WI38 (cell line): ENCODE data around the gene NBDY.

Experiments
- H3K4me3 ChIP-seq: 2 replicates; pipeline ENCODE4 v1.5.1; 2011; ENCODE audit warnings: low read depth, mild to moderate bottlenecking, control low read depth, low read length
- CTCF ChIP-seq: IDR thresholded peaks from 2 replicates; pipeline ENCODE4 v1.5.1; 2012; ENCODE audit warnings: low read depth, mild to moderate bottlenecking, control low read depth, low read length

NBDY gene

GRCh38 chrX:56787734-56788152 lies 58.7 kb downstream of the NBDY start:
- TF ChIP-seq CTCF = no peak
- H3K4me3 ChIP-seq = no peak overlapping the region

DNA sequence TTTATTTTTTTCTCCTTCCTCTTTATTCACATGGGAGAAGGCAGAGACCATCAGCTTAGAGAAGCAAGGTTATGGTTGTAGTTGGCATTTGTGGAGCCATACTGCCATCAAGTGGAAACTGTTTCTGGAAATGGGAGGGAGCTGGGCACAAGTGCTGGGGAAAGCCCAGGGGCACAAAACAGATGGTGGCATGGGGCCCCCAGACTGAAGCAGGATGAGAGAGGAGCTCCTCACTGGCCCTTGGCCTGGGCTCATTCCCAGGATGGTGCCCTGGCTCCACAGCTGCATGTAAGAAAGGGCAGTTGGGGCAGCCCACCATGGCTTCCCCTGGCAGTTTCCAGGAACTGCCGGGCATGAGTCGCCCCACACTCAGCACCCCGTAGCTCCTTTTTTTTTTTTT lies 59.2 kb downstream of the NBDY start:
- no peak for TF ChIP-seq CTCF
- H3K4me3 ChIP-seq = no peak overlapping the region

DNA sequence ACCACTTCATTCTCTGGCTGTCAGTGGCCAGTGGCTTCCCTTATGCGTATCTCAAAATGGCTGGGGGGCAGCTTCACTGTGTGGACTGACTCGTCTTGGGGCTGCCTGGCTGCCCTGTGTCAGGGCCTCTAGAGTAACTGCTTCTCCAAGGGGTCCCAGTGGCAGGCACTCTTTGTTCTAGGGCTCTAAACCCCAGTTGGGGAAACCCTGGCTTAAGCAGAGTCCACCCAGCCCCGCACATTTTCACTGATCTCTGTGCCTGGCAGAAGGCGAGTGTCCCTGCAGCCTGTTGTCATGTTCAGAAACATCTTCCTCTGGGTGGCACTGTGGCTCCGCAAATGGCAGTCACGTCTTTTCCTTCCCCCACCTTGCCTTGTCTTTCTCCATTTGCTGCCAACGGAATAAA lies 59.7 kb downstream of the NBDY start:
- no peak overlapping the region for H3K4me3 ChIP-seq
- no peak for TF ChIP-seq CTCF

DNA sequence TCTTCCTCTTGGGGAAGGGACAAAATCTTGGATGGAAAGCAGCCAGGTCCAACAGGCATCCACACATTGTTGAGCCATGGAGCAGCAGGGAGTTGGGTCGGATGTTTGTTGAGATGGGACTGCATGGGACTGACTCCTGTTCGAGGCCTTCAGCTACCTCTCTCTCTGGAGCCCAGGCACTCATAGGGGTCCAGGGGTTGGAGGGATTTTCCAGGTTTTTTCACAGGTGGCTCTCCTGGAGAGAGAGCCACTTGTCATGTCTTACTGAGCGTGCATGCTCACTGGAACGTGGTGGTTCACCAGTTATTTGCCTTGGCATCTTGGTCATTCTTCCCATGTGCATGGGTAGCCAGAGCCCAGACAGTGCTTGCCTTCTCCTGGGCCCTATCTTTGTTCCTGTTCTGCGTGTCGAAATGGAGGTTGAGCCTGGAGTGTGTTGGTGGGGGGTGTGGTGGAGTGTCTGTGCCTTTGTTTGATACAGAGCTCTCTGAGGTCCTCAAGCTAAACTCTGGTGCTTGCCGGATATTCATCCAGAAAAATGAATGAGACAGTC lies 60.6 kb downstream of the NBDY start:
- no peak for TF ChIP-seq CTCF
- no peak overlapping the region for H3K4me3 ChIP-seq

GRCh38 chrX:56790778-56791177 lies 61.7 kb downstream of the NBDY start:
- TF ChIP-seq CTCF = no peak

GRCh38 chrX:56791456-56791855 lies 62.4 kb downstream of the NBDY start:
- TF ChIP-seq CTCF = no peak

More at GRCh38 chrX:56790778-56791177, 61.7 kb downstream of the NBDY start:
- H3K4me3 ChIP-seq = no peak overlapping the region

GRCh38 chrX:56792270-56793111 lies 63.4 kb downstream of the NBDY start:
- H3K4me3 ChIP-seq = no peak overlapping the region
- TF ChIP-seq CTCF = no peak

More at GRCh38 chrX:56791456-56791855, 62.4 kb downstream of the NBDY start:
- no peak overlapping the region for H3K4me3 ChIP-seq
